ENCODE measurements around the gene BLOC1S4.
"Not testable (repeated sequence)": the region's sequence is repeated elsewhere in the genome, so short reads cannot be mapped to it uniquely, and the experiment has no call there.

BLOC1S4 gene

GRCh38 chr4:6718932-6719610 lies 3.1 kb downstream of the BLOC1S4 start:
- no peak for DNase-seq (ENCODE audit: low spot score)

- no peak for DNase-seq (ENCODE audit: low spot score)
These were observed 3.7 kb downstream of the BLOC1S4 start for GRCh38 chr4:6719611-6720179.

GRCh38 chr4:6720202-6720699 lies 4.3 kb downstream of the BLOC1S4 start:
- DNase-seq (ENCODE audit: low spot score): peak; percentile 85

GRCh38 chr4:6721121-6721520 lies 5.1 kb downstream of the BLOC1S4 start:
- DNase-seq (ENCODE audit: low spot score): no peak

GRCh38 chr4:6722891-6723290 lies 6.9 kb downstream of the BLOC1S4 start:
- DNase-seq (ENCODE audit: low spot score): no peak

- DNase-seq (ENCODE audit: low spot score): no peak
These were observed 7.9 kb downstream of the BLOC1S4 start for GRCh38 chr4:6723851-6724250.

- no peak for DNase-seq (ENCODE audit: low spot score)
These were observed 8.6 kb downstream of the BLOC1S4 start for GRCh38 chr4:6724421-6725111.

GRCh38 chr4:6725427-6725961 lies 9.5 kb downstream of the BLOC1S4 start:
- DNase-seq (ENCODE audit: low spot score): not testable (repeated sequence)

GRCh38 chr4:6727081-6727942 lies 11.3 kb downstream of the BLOC1S4 start:
- DNase-seq (ENCODE audit: low spot score): no peak

GRCh38 chr4:6727943-6728250 lies 11.9 kb downstream of the BLOC1S4 start:
- no peak for DNase-seq (ENCODE audit: low spot score)

- no peak for DNase-seq (ENCODE audit: low spot score)
These were observed 12.5 kb downstream of the BLOC1S4 start for GRCh38 chr4:6728320-6729029.

- DNase-seq (ENCODE audit: low spot score): peak; percentile 99
These were observed 14.8 kb downstream of the BLOC1S4 start for GRCh38 chr4:6730603-6731317.

- peak; percentile 38 for DNase-seq (ENCODE audit: low spot score)
These were observed 15.3 kb downstream of the BLOC1S4 start for GRCh38 chr4:6731318-6731675.

- DNase-seq (ENCODE audit: low spot score): no peak
These were observed 15.8 kb downstream of the BLOC1S4 start for GRCh38 chr4:6731780-6732179.

- DNase-seq (ENCODE audit: low spot score): peak; percentile 92
These were observed 16.7 kb downstream of the BLOC1S4 start for GRCh38 chr4:6732441-6733357.

- peak; percentile 64 for DNase-seq (ENCODE audit: low spot score)
These were observed 17.6 kb downstream of the BLOC1S4 start for GRCh38 chr4:6733358-6734164.

GRCh38 chr4:6734165-6734786 lies 18.3 kb downstream of the BLOC1S4 start:
- no peak for DNase-seq (ENCODE audit: low spot score)

- no peak for DNase-seq (ENCODE audit: low spot score)
These were observed 23.9 kb downstream of the BLOC1S4 start for GRCh38 chr4:6739920-6740319.
